ENCODE measurements around the gene FSTL1. TPM values are rescaled to one million over a fixed set of nuclear protein-coding genes. Genes with fewer than 3 reads are reported as not detected.

Gene FSTL1
- total RNA-seq, 1 donor from 2014 or later = 383 TPM

GRCh38 chr3:120477781-120478180, 27.0 kb upstream of the FSTL1 start:
- Mint-ChIP-seq H3K27ac (peak overlapping the region; percentile 64), H3K36me3 (peaks cover under 1% of the 10 kb centered on the region), H3K4me1 (ENCODE audit: unreplicated experiment) (peaks cover 11% of the 10 kb centered on the region), H3K4me3 (no peak overlapping the region), H3K27me3 (no peaks in the 10 kb centered on the region), H3K9me3 (peaks cover 6% of the 10 kb centered on the region)
- DNase-seq (ENCODE audit: extremely low spot score, unreplicated experiment) = no peak
- no peak for TF ChIP-seq CTCF (conservative IDR thresholded peaks at IDR 0.05)

- peaks cover 13% of the 10 kb centered on the region for H3K9me3 Mint-ChIP-seq
- peaks cover 11% of the 10 kb centered on the region for H3K4me1 Mint-ChIP-seq (ENCODE audit: unreplicated experiment)
- H3K27ac Mint-ChIP-seq = no peak overlapping the region
These were observed 25.1 kb upstream of the FSTL1 start for GRCh38 chr3:120475722-120476377.

GRCh38 chr3:120473896-120474675, 23.3 kb upstream of the FSTL1 start:
- Mint-ChIP-seq H3K4me1 (ENCODE audit: unreplicated experiment) (peaks cover 11% of the 10 kb centered on the region), H3K4me3 (no peak overlapping the region), H3K9me3 (peaks cover 13% of the 10 kb centered on the region), H3K27me3 (no peaks in the 10 kb centered on the region), H3K27ac (no peak overlapping the region), H3K36me3 (peaks cover 5% of the 10 kb centered on the region)
- no peak for TF ChIP-seq CTCF (conservative IDR thresholded peaks at IDR 0.05)
- DNase-seq (ENCODE audit: extremely low spot score, unreplicated experiment) = no peak

More at GRCh38 chr3:120475722-120476377, 25.1 kb upstream of the FSTL1 start:
- DNase-seq (ENCODE audit: extremely low spot score, unreplicated experiment) = no peak
- peaks cover 5% of the 10 kb centered on the region for H3K36me3 Mint-ChIP-seq
- no peak for TF ChIP-seq CTCF (conservative IDR thresholded peaks at IDR 0.05)
- no peaks in the 10 kb centered on the region for H3K27me3 Mint-ChIP-seq
- no peak overlapping the region for H3K4me3 Mint-ChIP-seq

- DNase-seq (ENCODE audit: extremely low spot score, unreplicated experiment) = no peak
- H3K27me3 Mint-ChIP-seq = no peaks in the 10 kb centered on the region
- no peak overlapping the region for H3K27ac Mint-ChIP-seq
- H3K4me3 Mint-ChIP-seq = no peak overlapping the region
- peaks cover 14% of the 10 kb centered on the region for H3K9me3 Mint-ChIP-seq
- H3K4me1 Mint-ChIP-seq (ENCODE audit: unreplicated experiment) = peaks cover 12% of the 10 kb centered on the region
- H3K36me3 Mint-ChIP-seq = peaks cover 5% of the 10 kb centered on the region
- TF ChIP-seq CTCF (conservative IDR thresholded peaks at IDR 0.05) = no peak
These were observed 22.6 kb upstream of the FSTL1 start for GRCh38 chr3:120473389-120473788.

- peaks cover 15% of the 10 kb centered on the region for H3K4me1 Mint-ChIP-seq (ENCODE audit: unreplicated experiment)
- H3K9me3 Mint-ChIP-seq = peaks cover 18% of the 10 kb centered on the region
- TF ChIP-seq CTCF (conservative IDR thresholded peaks at IDR 0.05) = no peak
- no peak for DNase-seq (ENCODE audit: extremely low spot score, unreplicated experiment)
- peaks cover 5% of the 10 kb centered on the region for H3K36me3 Mint-ChIP-seq
- peak overlapping the region; percentile 37 for H3K27ac Mint-ChIP-seq
- H3K4me3 Mint-ChIP-seq = no peak overlapping the region
- no peaks in the 10 kb centered on the region for H3K27me3 Mint-ChIP-seq
These were observed 21.5 kb upstream of the FSTL1 start for GRCh38 chr3:120472121-120472844.
